Activated CD8-positive, alpha-beta memory T cell treated with anti-CD3 and anti-CD28 coated beads, Interleukin-2, amount 10 ng/mL, durations not matched to agents 7 days and 5 days (primary cell): ENCODE data around the gene RALB. TPM values are rescaled to one million over a fixed set of nuclear protein-coding genes. Genes with fewer than 3 reads are reported as not detected.

Experiments used
- ATAC-seq: fragments of 150-1000 bp; cut with Tn5 transposase; one replicate; pipeline ENCODE4 v1.10.0; 2021; ENCODE audit warnings: moderate library complexity
- CTCF ChIA-PET: fragments of 350-600 bp; sonication (Branson Sonifier 250); formaldehyde crosslinking; loops from one replicate; lab custom pipeline; 2021; ENCODE audit warnings: antibody characterized with exemption; lab: Charles Lee
- DNase-seq: peaks from one replicate; pipeline ENCODE4 v3.0.0-alpha.2; 2020
- H3K27ac Mint-ChIP-seq: one replicate; pipeline ENCODE4 v1.8.0; 2021; ENCODE audit warnings: mild to moderate bottlenecking, mixed read lengths
- H3K27me3 Mint-ChIP-seq: one replicate; pipeline ENCODE4 v1.8.0; 2021; ENCODE audit warnings: mixed read lengths
- H3K36me3 Mint-ChIP-seq: one replicate; pipeline ENCODE4 v1.8.0; 2021; ENCODE audit warnings: mild to moderate bottlenecking, mixed read lengths
- H3K4me1 Mint-ChIP-seq: one replicate; pipeline ENCODE4 v1.8.0; 2021; ENCODE audit warnings: mixed read lengths
- H3K4me3 Mint-ChIP-seq: one replicate; pipeline ENCODE4 v1.8.0; 2021; ENCODE audit warnings: mild to moderate bottlenecking, moderate library complexity, mixed read lengths
- H3K9me3 Mint-ChIP-seq: one replicate; pipeline ENCODE4 v1.8.0; 2022; ENCODE audit warnings: low read depth, mixed read lengths
- total RNA-seq, 2 experiments: library from RNA; stranded (reverse); gene quantifications; one replicate each; pipeline ENCODE4 v1.2.3, GENCODE V29; 2021

The RALB gene
- total RNA-seq, 2 experiments from 2014 or later, result 36.7 to 41.8 TPM

- ATAC-seq (no peak), DNase-seq (no peak)
- no peak overlapping the region for H3K4me3 Mint-ChIP-seq
- no peak overlapping the region for H3K27ac Mint-ChIP-seq
- no peaks in the 10 kb centered on the region for H3K36me3 Mint-ChIP-seq
- CTCF ChIA-PET, result interaction anchor here (0.8 kb wide), 1 partner anchor 9 kb away, joined by 3 read pairs; no protein-coding TSS in a partner anchor
- peaks cover 4% of the 10 kb centered on the region for H3K4me1 Mint-ChIP-seq
- H3K27me3 Mint-ChIP-seq, result peaks cover 3% of the 10 kb centered on the region
- H3K9me3 Mint-ChIP-seq, result no peaks in the 10 kb centered on the region
Measured at GRCh38 chr2:120321721-120322284, 69.2 kb downstream of the RALB start.

GRCh38 chr2:120322329-120322728, 69.7 kb downstream of the RALB start:
- Mint-ChIP-seq H3K4me3 (no peak overlapping the region), H3K9me3 (no peaks in the 10 kb centered on the region), H3K36me3 (no peaks in the 10 kb centered on the region), H3K27me3 (peaks cover 3% of the 10 kb centered on the region), H3K4me1 (peaks cover 4% of the 10 kb centered on the region), H3K27ac (no peak overlapping the region)
- DNase-seq (no peak), ATAC-seq (no peak)
- CTCF ChIA-PET, result no interaction called here

- ATAC-seq, result no peak
- Mint-ChIP-seq H3K4me3 (no peak overlapping the region), H3K27me3 (peaks cover 3% of the 10 kb centered on the region), H3K4me1 (peaks cover 4% of the 10 kb centered on the region), H3K27ac (no peak overlapping the region), H3K36me3 (no peaks in the 10 kb centered on the region), H3K9me3 (no peaks in the 10 kb centered on the region)
- CTCF ChIA-PET, result interaction anchor here (1.7 to 1.9 kb wide), 2 partner anchors 9 to 10 kb away, joined by 7 to 11 read pairs; no protein-coding TSS in a partner anchor
- no peak for DNase-seq
Measured at GRCh38 chr2:120323214-120323613, 70.6 kb downstream of the RALB start.

GRCh38 chr2:120323807-120324399, 71.3 kb downstream of the RALB start:
- Mint-ChIP-seq H3K9me3 (no peaks in the 10 kb centered on the region), H3K4me3 (no peak overlapping the region), H3K27me3 (peaks cover 3% of the 10 kb centered on the region), H3K27ac (no peak overlapping the region), H3K4me1 (peaks cover 4% of the 10 kb centered on the region), H3K36me3 (no peaks in the 10 kb centered on the region)
- CTCF ChIA-PET, result interaction anchor here (0.6 to 1.9 kb wide), 3 partner anchors 9 to 12 kb away, joined by 3 to 11 read pairs (median 7); no protein-coding TSS in a partner anchor
- ATAC-seq, result no peak
- DNase-seq, result no peak

- DNase-seq, result no peak
- no peaks in the 10 kb centered on the region for H3K36me3 Mint-ChIP-seq
- CTCF ChIA-PET, result no interaction called here
- no peak overlapping the region for H3K4me3 Mint-ChIP-seq
- H3K9me3 Mint-ChIP-seq, result no peaks in the 10 kb centered on the region
- peaks cover 7% of the 10 kb centered on the region for H3K27me3 Mint-ChIP-seq
- no peak overlapping the region for H3K27ac Mint-ChIP-seq
- H3K4me1 Mint-ChIP-seq, result peaks cover 4% of the 10 kb centered on the region
- ATAC-seq, result no peak
Measured at GRCh38 chr2:120324933-120325332, 72.3 kb downstream of the RALB start.

- Mint-ChIP-seq H3K27ac (no peak overlapping the region), H3K4me3 (no peak overlapping the region), H3K36me3 (no peaks in the 10 kb centered on the region), H3K27me3 (peaks cover 11% of the 10 kb centered on the region), H3K4me1 (peaks cover 4% of the 10 kb centered on the region), H3K9me3 (no peaks in the 10 kb centered on the region)
- ATAC-seq, result no peak
- no peak for DNase-seq
- CTCF ChIA-PET, result interaction anchor here (0.7 to 1.1 kb wide), 2 partner anchors 14 to 739 kb away, joined by 3 read pairs; no protein-coding TSS in a partner anchor
Measured at GRCh38 chr2:120326066-120326465, 73.4 kb downstream of the RALB start.

- DNase-seq, result no peak
- Mint-ChIP-seq H3K36me3 (no peaks in the 10 kb centered on the region), H3K9me3 (no peaks in the 10 kb centered on the region), H3K27me3 (peaks cover 36% of the 10 kb centered on the region), H3K4me3 (no peak overlapping the region), H3K4me1 (no peaks in the 10 kb centered on the region), H3K27ac (no peak overlapping the region)
- CTCF ChIA-PET, result interaction anchor here (1.6 kb wide), 1 partner anchor 12 kb away, joined by 4 read pairs; no protein-coding TSS in a partner anchor
- ATAC-seq, result no peak
Measured at GRCh38 chr2:120330946-120331822, 78.5 kb downstream of the RALB start.

GRCh38 chr2:120331903-120332302, 79.3 kb downstream of the RALB start:
- Mint-ChIP-seq H3K4me1 (no peaks in the 10 kb centered on the region), H3K36me3 (no peaks in the 10 kb centered on the region), H3K27me3 (peaks cover 37% of the 10 kb centered on the region), H3K27ac (no peak overlapping the region), H3K4me3 (no peak overlapping the region), H3K9me3 (no peaks in the 10 kb centered on the region)
- CTCF ChIA-PET, result interaction anchor here (1.6 kb wide), 1 partner anchor 11 kb away, joined by 4 read pairs; no protein-coding TSS in a partner anchor
- no peak for DNase-seq
- no peak for ATAC-seq

- CTCF ChIA-PET, result interaction anchor here (1.0 to 1.6 kb wide), 2 partner anchors 11 to 12 kb away, joined by 3 to 4 read pairs; no protein-coding TSS in a partner anchor
- Mint-ChIP-seq H3K27me3 (peaks cover 37% of the 10 kb centered on the region), H3K4me3 (no peak overlapping the region), H3K36me3 (no peaks in the 10 kb centered on the region), H3K4me1 (no peaks in the 10 kb centered on the region), H3K27ac (no peak overlapping the region), H3K9me3 (no peaks in the 10 kb centered on the region)
- DNase-seq (no peak), ATAC-seq (no peak)
Measured at GRCh38 chr2:120332384-120332783, 79.7 kb downstream of the RALB start.

- H3K4me1 Mint-ChIP-seq, result no peaks in the 10 kb centered on the region
- H3K27me3 Mint-ChIP-seq, result peaks cover 48% of the 10 kb centered on the region
- H3K36me3 Mint-ChIP-seq, result no peaks in the 10 kb centered on the region
- no peak overlapping the region for H3K27ac Mint-ChIP-seq
- no peak overlapping the region for H3K4me3 Mint-ChIP-seq
- DNase-seq, result no peak
- CTCF ChIA-PET, result interaction anchor here (1.1 to 1.4 kb wide), 2 partner anchors 9 to 159 kb away, joined by 4 to 5 read pairs; no protein-coding TSS in a partner anchor
- ATAC-seq, result no peak
- H3K9me3 Mint-ChIP-seq, result no peaks in the 10 kb centered on the region
Measured at GRCh38 chr2:120334068-120334467, 81.4 kb downstream of the RALB start.

GRCh38 chr2:120336749-120337148, 84.1 kb downstream of the RALB start:
- no peak overlapping the region for H3K27ac Mint-ChIP-seq
- H3K4me3 Mint-ChIP-seq, result no peak overlapping the region
- H3K36me3 Mint-ChIP-seq, result no peaks in the 10 kb centered on the region
- H3K4me1 Mint-ChIP-seq, result no peaks in the 10 kb centered on the region
- DNase-seq (no peak), ATAC-seq (no peak)
- peaks cover 50% of the 10 kb centered on the region for H3K27me3 Mint-ChIP-seq
- no peaks in the 10 kb centered on the region for H3K9me3 Mint-ChIP-seq
- CTCF ChIA-PET, result interaction anchor here (2.0 kb wide), 1 partner anchor 23 kb away, joined by 8 read pairs; no protein-coding TSS in a partner anchor

- ATAC-seq (no peak), DNase-seq (no peak)
- Mint-ChIP-seq H3K4me1 (peaks cover 2% of the 10 kb centered on the region), H3K27ac (no peak overlapping the region), H3K27me3 (peaks cover 60% of the 10 kb centered on the region), H3K9me3 (no peaks in the 10 kb centered on the region), H3K36me3 (no peaks in the 10 kb centered on the region), H3K4me3 (no peak overlapping the region)
- CTCF ChIA-PET, result no interaction called here
Measured at GRCh38 chr2:120338015-120338414, 85.4 kb downstream of the RALB start.

GRCh38 chr2:120341977-120342376, 89.3 kb downstream of the RALB start:
- ATAC-seq, result no peak
- DNase-seq, result no peak
- H3K27ac Mint-ChIP-seq, result no peak overlapping the region
- H3K4me3 Mint-ChIP-seq, result no peak overlapping the region
- CTCF ChIA-PET, result interaction anchor here (0.5 to 0.9 kb wide), 2 partner anchors 333 to 339 kb away, joined by 3 to 4 read pairs; no protein-coding TSS in a partner anchor
- peaks cover 54% of the 10 kb centered on the region for H3K27me3 Mint-ChIP-seq
- H3K4me1 Mint-ChIP-seq, result peaks cover 10% of the 10 kb centered on the region
- H3K36me3 Mint-ChIP-seq, result peaks cover 2% of the 10 kb centered on the region
- no peaks in the 10 kb centered on the region for H3K9me3 Mint-ChIP-seq
